HepG2 (cell line): ENCODE data around the gene OSBPL5. TPM values are rescaled to one million over a fixed set of nuclear protein-coding genes. Genes with fewer than 3 reads are reported as not detected.

Experiments
- ATAC-seq: fragments of 200-7000 bp; cut with Tn5 transposase; 3 replicates; pipeline ENCODE4 v1.9.1; 2020; ENCODE audit warnings: mild to moderate bottlenecking, moderate library complexity
- BruUV-seq: library from RNA; stranded (reverse); fragments of 400-500 nt; replicated peaks from 2 replicates; lab custom pipeline; 2021; lab: Mats Ljungman, UMichigan
- CTCF ChIA-PET: fragments of 300-600 bp; formaldehyde crosslinking; extraction: SDS; loops from one replicate; lab custom pipeline; 2021; ENCODE audit warnings: low total read pairs, inconsistent platforms, low intra/inter-chr PET ratio; lab: Yijun Ruan, JAX
- POLR2A ChIA-PET: fragments of 350-600 bp; sonication (Branson Sonifier 250); formaldehyde crosslinking; loops from one replicate; lab custom pipeline; 2020; ENCODE audit warnings: antibody characterized with exemption, inconsistent platforms; lab: Yijun Ruan, JAX
- DNase-seq: peaks from one replicate; pipeline ENCODE4 v3.0.0-alpha.2; 2015; ENCODE audit warnings: low spot score
- FAIRE-seq: peaks from 3 replicates; lab custom pipeline; 2011; peaks lifted over from hg19 to GRCh38; lab: Jason Lieb, UNC
- H2AFZ ChIP-seq: one replicate; pipeline ENCODE4 v1.6.1; 2011; ENCODE audit warnings: low read length, inconsistent platforms
- H3K27ac ChIP-seq: fragments of 300-600 bp; 3 replicates; pipeline ENCODE4 v1.8.0; 2011; ENCODE audit warnings: mixed run types, mild to moderate bottlenecking, mixed read lengths, low read length, inconsistent platforms; ENCODE audit not compliant: insufficient read depth; ENCODE audit errors: extremely low read length
- H3K27me3 ChIP-seq, 2 experiments: fragments of 200-600 bp in 1 of 2; 2 replicates in 1 of 2; 3 replicates in 1 of 2; pipeline versions ENCODE4 v1.6.0 to v1.8.0; 2011; ENCODE audit warnings: low read length in 2 of 2, mild to moderate bottlenecking in 2 of 2, moderate library complexity in 2 of 2, inconsistent platforms in 1 of 2; ENCODE audit not compliant: insufficient read depth in 2 of 2, control insufficient read depth in 1 of 2
- H3K36me3 ChIP-seq, 2 experiments: fragments of 200-600 bp in 1 of 2; replicated peaks in 1 of 2; 2 replicates in 1 of 2; 3 replicates in 1 of 2; pipeline versions ENCODE4 v1.5.1 to v1.8.0; 2011; ENCODE audit warnings: low read length in 2 of 2, inconsistent platforms in 1 of 2; ENCODE audit not compliant: insufficient read depth in 2 of 2, control insufficient read depth in 1 of 2
- H3K4me1 ChIP-seq: 2 replicates; pipeline ENCODE4 v1.5.1; 2012; ENCODE audit warnings: low read length, inconsistent platforms; ENCODE audit not compliant: insufficient read depth
- H3K4me2 ChIP-seq: 2 replicates; pipeline ENCODE4 v1.6.0; 2011; ENCODE audit warnings: low read depth, low read length, inconsistent platforms
- H3K4me3 ChIP-seq, 3 experiments: fragments of 200-600 bp in 1 of 3; sonication (generic), shearing (Covaris generic) in 1 of 3; replicated peaks in 1 of 3; 2 replicates each; pipeline ENCODE4 v1.5.1; 2011 to 2016; ENCODE audit warnings: low read length in 3 of 3, inconsistent platforms in 2 of 3, low read depth in 2 of 3, mild to moderate bottlenecking in 2 of 3, control low read depth in 1 of 3, mixed read lengths in 1 of 3; ENCODE audit not compliant: insufficient read depth in 1 of 3
- H3K79me2 ChIP-seq: one replicate; pipeline ENCODE4 v1.6.1; 2011; ENCODE audit warnings: low read length, inconsistent platforms; ENCODE audit not compliant: insufficient read depth
- H3K9ac ChIP-seq: 2 replicates; pipeline ENCODE4 v1.6.0; 2011; ENCODE audit warnings: mild to moderate bottlenecking, low read depth, low read length, inconsistent platforms; ENCODE audit not compliant: insufficient read depth
- H3K9me3 ChIP-seq: 2 replicates; pipeline ENCODE4 v1.5.1; 2012; ENCODE audit warnings: mild to moderate bottlenecking, low read length
- H4K20me1 ChIP-seq: 2 replicates; pipeline ENCODE4 v1.6.0; 2011; ENCODE audit warnings: inconsistent platforms, mild to moderate bottlenecking, low read length, moderate library complexity; ENCODE audit not compliant: insufficient read depth
- ARNT2 ChIP-seq: sonication (generic); formaldehyde crosslinking; IDR thresholded peaks from 2 replicates; pipeline ENCODE4 v1.8.0; 2022; ENCODE audit warnings: mild to moderate bottlenecking, low read depth, missing genetic modification reagents, moderate library complexity
- ATF7-NPFF ChIP-seq: sonication (generic); formaldehyde crosslinking; IDR thresholded peaks from 2 replicates; pipeline ENCODE4 v1.8.1; 2023; ENCODE audit warnings: mild to moderate bottlenecking, low read depth, missing genetic modification reagents, moderate library complexity
- CC2D1A ChIP-seq: sonication (generic); formaldehyde crosslinking; IDR thresholded peaks from 2 replicates; pipeline ENCODE4 v1.8.1; 2023; ENCODE audit warnings: mild to moderate bottlenecking, missing genetic modification reagents
- CHCHD3 ChIP-seq: sonication (generic); formaldehyde crosslinking; IDR thresholded peaks from 2 replicates; pipeline ENCODE4 v1.8.0; 2022; ENCODE audit warnings: mild to moderate bottlenecking, missing genetic modification reagents, moderate library complexity
- ELF1 ChIP-seq: sonication (generic); formaldehyde crosslinking; IDR thresholded peaks from 2 replicates; pipeline ENCODE4 v1.4.0; 2020; ENCODE audit warnings: missing genetic modification reagents
- GATAD1 ChIP-seq: IDR thresholded peaks from 2 replicates; pipeline ENCODE4 v1.6.1; 2016; ENCODE audit warnings: missing genetic modification reagents, missing compliant biosample characterization
- MIXL1 ChIP-seq: IDR thresholded peaks from 2 replicates; pipeline ENCODE4 v1.6.1; 2016
- NFYB ChIP-seq: sonication (generic); formaldehyde crosslinking; IDR thresholded peaks from 2 replicates; pipeline ENCODE4 v1.4.0; 2020; ENCODE audit warnings: missing genetic modification reagents
- PATZ1 ChIP-seq: sonication (generic); formaldehyde crosslinking; IDR thresholded peaks from 2 replicates; pipeline ENCODE4 v1.4.0; 2020; ENCODE audit warnings: missing genetic modification reagents
- ZBTB33 ChIP-seq: sonication (generic); formaldehyde crosslinking; IDR thresholded peaks from 2 replicates; pipeline ENCODE4 v1.4.0; 2020; ENCODE audit warnings: missing genetic modification reagents
- ZMYM3 ChIP-seq: sonication (generic); formaldehyde crosslinking; IDR thresholded peaks from 2 replicates; pipeline ENCODE4 v1.5.1; 2020; ENCODE audit warnings: mild to moderate bottlenecking, missing genetic modification reagents
- ZNF180 ChIP-seq: sonication (generic); formaldehyde crosslinking; IDR thresholded peaks from 2 replicates; pipeline ENCODE4 v1.4.0; 2020; ENCODE audit warnings: low read depth, missing genetic modification reagents, borderline replicate concordance
- ZNF33A ChIP-seq: sonication (generic); formaldehyde crosslinking; IDR thresholded peaks from 2 replicates; pipeline ENCODE4 v1.5.1; 2020; ENCODE audit warnings: missing genetic modification reagents, mild to moderate bottlenecking, moderate library complexity, borderline replicate concordance
- ZNF34 ChIP-seq: sonication (generic); formaldehyde crosslinking; IDR thresholded peaks from 2 replicates; pipeline ENCODE4 v1.4.0; 2020; ENCODE audit warnings: mild to moderate bottlenecking, missing genetic modification reagents, borderline replicate concordance
- ZNF607 ChIP-seq: sonication (generic); formaldehyde crosslinking; IDR thresholded peaks from 2 replicates; pipeline ENCODE4 v1.5.1; 2020; ENCODE audit warnings: missing genetic modification reagents, mild to moderate bottlenecking, borderline replicate concordance
- ZNF737 ChIP-seq: sonication (generic); formaldehyde crosslinking; IDR thresholded peaks from 2 replicates; pipeline ENCODE4 v1.5.0; 2020; ENCODE audit warnings: missing genetic modification reagents, mild to moderate bottlenecking, borderline replicate concordance
- ZSCAN31 ChIP-seq: sonication (generic); formaldehyde crosslinking; IDR thresholded peaks from 2 replicates; pipeline ENCODE4 v1.5.0; 2020; ENCODE audit warnings: low read depth, mild to moderate bottlenecking, missing genetic modification reagents
- WGBS: methylation state at CpG from one replicate; pipeline ENCODE4 v1.1.6; 2017; ENCODE audit warnings: low lambda C conversion rate; 5-methylcytosine and 5-hydroxymethylcytosine counted together
- in situ Hi-C: cut with HindIII; loops from 2 replicates; pipeline ENCODE4 v1.10.0; 2017; ENCODE audit warnings: low pct_unique_long_range_greater_than_20kb; ENCODE audit not compliant: extremely low pct_ligation_motif_present
- intact Hi-C: fragments of 100-400 bp; cut with micrococcal nuclease; formaldehyde crosslinking; loops from one replicate; pipeline ENCODE4 v1.10.0; 2022; ENCODE audit not compliant: unreplicated experiment
- polyA plus RNA-seq, 8 experiments: library from polyadenylated mRNA; depleted of rRNA in 3 of 8; stranded (reverse) in 7 of 8; unstranded in 1 of 8; fragments of >200 nt; fragmentation: Illumina TruSeq in 4 of 8; extraction: Trizol in 4 of 8; gene quantifications; 2 replicates each; pipeline versions ENCODE4 v1.2.1 to v1.2.3, GENCODE V29; 2011 to 2016; ENCODE audit warnings: low read depth in 4 of 8, missing spikeins in 1 of 8, mixed read lengths in 1 of 8; ENCODE audit not compliant: insufficient read depth in 1 of 8
- total RNA-seq, 5 experiments: library from RNA; depleted of rRNA; stranded (reverse); fragments of >200 nt; fragmentation: Illumina TruSeq; extraction: Trizol; gene quantifications; 2 replicates each; pipeline ENCODE4 v1.2.3, GENCODE V29; 2016; ENCODE audit warnings: low read depth in 1 of 5
- TF ChIP-seq, protein P1 (sequence below): sonication (generic); formaldehyde crosslinking; IDR thresholded peaks from 2 replicates; pipeline ENCODE4 v1.5.0; 2020; ENCODE audit warnings: mild to moderate bottlenecking, missing genetic modification reagents, borderline replicate concordance

Gene OSBPL5
- total and polyA plus RNA-seq, 2 of the 13 experiments (the other 11 are each of a cell fraction or from before 2014, with no cell fraction given): not detected

DNA sequence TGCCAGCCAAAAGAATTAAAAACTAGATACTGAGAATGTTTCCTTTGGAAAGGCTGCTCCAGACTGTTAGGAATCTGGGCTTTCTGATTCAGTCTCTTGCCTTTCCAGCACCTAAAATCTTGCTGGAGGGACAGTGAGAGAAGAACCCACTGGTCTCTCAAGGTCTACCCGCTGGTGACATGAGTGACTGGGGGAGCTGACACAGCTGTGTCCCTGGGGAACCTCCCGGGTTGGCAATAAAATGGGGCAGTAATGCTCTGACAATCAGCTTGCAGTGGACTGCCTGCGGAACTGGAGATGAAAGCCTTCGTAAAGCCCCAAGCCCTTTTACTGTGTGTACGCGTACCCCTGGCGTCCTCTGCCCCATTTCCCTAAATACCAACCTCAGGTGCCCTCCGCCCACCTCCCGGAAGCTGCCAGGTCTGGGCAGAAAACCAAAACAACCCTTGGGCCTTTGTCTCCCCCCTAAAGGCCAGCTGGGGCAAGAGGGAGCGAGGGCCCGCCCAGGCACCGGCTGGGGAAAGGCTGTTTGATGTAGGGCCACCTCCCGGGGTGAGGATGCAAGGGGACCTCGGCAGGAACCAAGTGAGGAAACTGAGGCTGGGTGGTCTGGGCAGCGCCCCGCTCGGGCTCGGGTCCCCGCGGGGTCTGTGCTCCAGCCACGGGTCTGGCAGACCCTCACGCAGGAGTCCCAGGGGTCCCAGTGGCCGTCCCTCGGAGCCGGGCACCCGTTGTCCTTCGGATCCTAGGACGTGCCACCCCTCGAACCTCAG lies 108.6 kb downstream of the OSBPL5 start:
- H3K4me1 ChIP-seq: peaks cover 28% of the 10 kb centered on the region
- POLR2A ChIA-PET: interaction anchor here (0.9 to 1.4 kb wide), 2 partner anchors 33 to 64 kb away, joined by 3 to 4 read pairs; partner anchors contain the start of gene NAP1L4
- H2AFZ ChIP-seq: no peak overlapping the region
- TSS peak; percentile 54 for BruUV-seq
- ATAC-seq (peak; percentile 5), DNase-seq (no peak), FAIRE-seq (no peak)
- peaks cover 2 to 4% of the 10 kb centered on the region in 2 experiments; a peak in 3 of 5 replicates for H3K27me3 ChIP-seq
- in situ Hi-C loops: no loop called here
- no peaks in the 10 kb centered on the region for H3K9me3 ChIP-seq
- peaks cover 42% of the 10 kb centered on the region for H3K79me2 ChIP-seq
- WGBS: 0% methylated on average over 4 of the region's 29 CpGs
- H3K27ac ChIP-seq: peak overlapping the region; percentile 54
- H4K20me1 ChIP-seq: peaks cover 21% of the 10 kb centered on the region
- peaks cover 3 to 24% of the 10 kb centered on the region in 2 experiments; a peak in 4 of 5 replicates for H3K36me3 ChIP-seq
- H3K4me3 ChIP-seq: peak overlapping the region; percentile 95 to 100 (median 99)
- peak overlapping the region; percentile 79 for H3K4me2 ChIP-seq
- peak overlapping the region; percentile 88 for H3K9ac ChIP-seq
- intact Hi-C loops: loop anchor here (5.0 kb wide), 1 partner anchor 36 kb away; no protein-coding TSS in a partner anchor
- CTCF ChIA-PET: no interaction called here
- no peak for TF ChIP-seq MIXL1 (CRISPR knock-in tag)
- TF ChIP-seq ZSCAN31 (CRISPR knock-in tag): no peak
- TF ChIP-seq ELF1: no peak
- TF ChIP-seq ATF7-NPFF: no peak
- TF ChIP-seq PATZ1 (CRISPR knock-in tag): peak; percentile 17; the same call in 1 of the 2 replicates
- no peak for TF ChIP-seq ZNF180
- no peak for TF ChIP-seq CC2D1A
- TF ChIP-seq ZNF607 (CRISPR knock-in tag): no peak
- no peak for TF ChIP-seq NFYB (CRISPR knock-in tag)
- TF ChIP-seq ZMYM3 (CRISPR knock-in tag): no peak
- 0 out of 2 replicates have a peak, but pooled peaks have one; percentile 20 for TF ChIP-seq CHCHD3 (CRISPR knock-in tag)
- peak; percentile 7; the same call in 1 of the 2 replicates for TF ChIP-seq ARNT2 (CRISPR knock-in tag)
- TF ChIP-seq, protein P1, sequence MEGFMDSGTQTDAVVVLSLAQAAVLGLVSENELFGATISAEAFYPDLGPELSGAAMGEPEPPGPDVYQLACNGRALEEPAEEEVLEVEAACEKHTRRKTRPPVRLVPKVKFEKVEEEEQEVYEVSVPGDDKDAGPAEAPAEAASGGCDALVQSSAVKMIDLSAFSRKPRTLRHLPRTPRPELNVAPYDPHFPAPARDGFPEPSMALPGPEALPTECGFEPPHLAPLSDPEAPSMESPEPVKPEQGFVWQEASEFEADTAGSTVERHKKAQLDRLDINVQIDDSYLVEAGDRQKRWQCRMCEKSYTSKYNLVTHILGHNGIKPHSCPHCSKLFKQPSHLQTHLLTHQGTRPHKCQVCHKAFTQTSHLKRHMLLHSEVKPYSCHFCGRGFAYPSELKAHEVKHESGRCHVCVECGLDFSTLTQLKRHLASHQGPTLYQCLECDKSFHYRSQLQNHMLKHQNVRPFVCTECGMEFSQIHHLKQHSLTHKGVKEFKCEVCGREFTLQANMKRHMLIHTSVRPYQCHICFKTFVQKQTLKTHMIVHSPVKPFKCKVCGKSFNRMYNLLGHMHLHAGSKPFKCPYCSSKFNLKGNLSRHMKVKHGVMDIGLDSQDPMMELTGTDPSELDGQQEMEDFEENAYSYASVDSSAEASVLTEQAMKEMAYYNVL: no peak
- no peak for TF ChIP-seq GATAD1 (CRISPR knock-in tag)
- TF ChIP-seq ZNF33A (CRISPR knock-in tag): no peak
- TF ChIP-seq ZNF34 (CRISPR knock-in tag): no peak
- TF ChIP-seq ZBTB33 (CRISPR knock-in tag): no peak
- 0 out of 2 replicates have a peak, but pooled peaks have one; percentile 37 for TF ChIP-seq ZNF737 (CRISPR knock-in tag)
